H1 (cell line): ENCODE results near the gene TBK1. TPM values are rescaled to one million over a fixed set of nuclear protein-coding genes. Genes with fewer than 3 reads are reported as not detected.

ENCODE experiments used
- CTCF ChIA-PET: fragments of 300-600 bp; sonication (Branson Sonifier 250); formaldehyde crosslinking; loops from one replicate; lab custom pipeline; 2021; ENCODE audit not compliant: partially characterized antibody; lab: Charles Lee
- POLR2A ChIA-PET: fragments of 300-600 bp; sonication (Branson Sonifier 250); formaldehyde crosslinking; loops from one replicate; lab custom pipeline; 2021; ENCODE audit warnings: inconsistent platforms; ENCODE audit not compliant: partially characterized antibody; lab: Charles Lee
- DNase-seq, 2 experiments: peaks; one replicate each; pipeline versions ENCODE4 v3.0.0 to v3.0.0-alpha.2; 2010 to 2022; ENCODE audit warnings: low spot score in 2 of 2, low read depth in 1 of 2, mixed read lengths in 1 of 2
- FAIRE-seq: peaks from 2 replicates; lab custom pipeline; 2011; peaks lifted over from hg19 to GRCh38; lab: Jason Lieb, UNC
- H2AFZ ChIP-seq: 2 replicates; pipeline ENCODE4 v1.8.1; 2012; ENCODE audit warnings: low read length, inconsistent platforms
- H2AK5ac ChIP-seq: 2 replicates; pipeline ENCODE4 v1.6.1; 2013; ENCODE audit warnings: low read depth, low read length
- H2BK120ac ChIP-seq: replicated peaks from 2 replicates; pipeline ENCODE3; 2013; ENCODE audit warnings: low read depth, low read length, inconsistent platforms
- H2BK12ac ChIP-seq: 2 replicates; pipeline ENCODE4 v1.6.1; 2013; ENCODE audit warnings: low read depth, low read length
- H2BK15ac ChIP-seq: 2 replicates; pipeline ENCODE4 v1.6.1; 2013; ENCODE audit warnings: low read length
- H2BK20ac ChIP-seq: 2 replicates; pipeline ENCODE4 v1.6.1; 2013; ENCODE audit warnings: low read length
- H2BK5ac ChIP-seq: 2 replicates; pipeline ENCODE4 v1.6.1; 2013; ENCODE audit warnings: low read depth, low read length
- H3K14ac ChIP-seq: 2 replicates; pipeline ENCODE4 v1.6.1; 2013; ENCODE audit warnings: inconsistent platforms; ENCODE audit not compliant: insufficient read length
- H3K18ac ChIP-seq: 2 replicates; pipeline ENCODE4 v1.6.1; 2013; ENCODE audit warnings: low read length; ENCODE audit errors: extremely low read depth
- H3K23ac ChIP-seq: 2 replicates; pipeline ENCODE4 v1.6.1; 2013; ENCODE audit warnings: inconsistent platforms; ENCODE audit not compliant: insufficient read length
- H3K23me2 ChIP-seq: 2 replicates; pipeline ENCODE4 v1.6.1; 2013; ENCODE audit warnings: low read depth, low read length
- H3K27ac ChIP-seq: 2 replicates; pipeline ENCODE4 v1.6.1; 2011; ENCODE audit warnings: low read depth, low read length, inconsistent platforms
- H3K27me3 ChIP-seq, 4 experiments: replicated peaks in 1 of 4; 1 replicate in 1 of 4; 2 replicates in 3 of 4; pipeline versions ENCODE4 v1.6.1 to v1.8.1; 2011 to 2013; ENCODE audit warnings: low read length in 3 of 4, mild to moderate bottlenecking in 3 of 4, inconsistent platforms in 2 of 4, mixed read lengths in 2 of 4, moderate library complexity in 1 of 4; ENCODE audit not compliant: control insufficient read depth in 3 of 4, insufficient read depth in 3 of 4; ENCODE audit errors: extremely low read depth in 1 of 4
- H3K36me3 ChIP-seq, 4 experiments: 2 replicates each; pipeline versions ENCODE4 v1.6.1 to v1.8.1; 2011 to 2013; ENCODE audit warnings: mild to moderate bottlenecking in 4 of 4, low read length in 3 of 4, moderate library complexity in 2 of 4, control low read depth in 1 of 4, inconsistent platforms in 1 of 4; ENCODE audit not compliant: insufficient read depth in 4 of 4, control insufficient read depth in 2 of 4
- H3K4ac ChIP-seq: replicated peaks from 2 replicates; pipeline ENCODE3; 2013; ENCODE audit warnings: low read length, low read depth, mixed read lengths, inconsistent platforms; ENCODE audit not compliant: insufficient read length
- H3K4me1 ChIP-seq, 4 experiments: replicated peaks in 1 of 4; 1 replicate in 1 of 4; 2 replicates in 3 of 4; pipeline versions ENCODE4 v1.6.1 to v1.8.1; 2011 to 2013; ENCODE audit warnings: low read length in 3 of 4, inconsistent platforms in 2 of 4, mixed read lengths in 1 of 4; ENCODE audit not compliant: insufficient read depth in 4 of 4, control insufficient read depth in 3 of 4
- H3K4me2 ChIP-seq, 2 experiments: 2 replicates each; pipeline versions ENCODE4 v1.6.1 to v1.8.1; 2011 to 2013; ENCODE audit warnings: low read depth in 2 of 2, low read length in 2 of 2, control low read depth in 1 of 2, inconsistent platforms in 1 of 2, mild to moderate bottlenecking in 1 of 2; ENCODE audit not compliant: insufficient read depth in 1 of 2
- H3K4me3 ChIP-seq, 4 experiments: fragments of 200-600, 300-600 bp in 1 of 4; sonication (generic), shearing (Covaris generic), sonication (Bioruptor Twin) in 1 of 4; 2 replicates each; pipeline versions ENCODE4 v1.5.1 to v1.8.1; 2011 to 2016; ENCODE audit warnings: low read length in 4 of 4, low read depth in 3 of 4, control low read depth in 2 of 4, inconsistent platforms in 2 of 4, mild to moderate bottlenecking in 2 of 4, mixed read lengths in 1 of 4, moderate library complexity in 1 of 4; ENCODE audit not compliant: insufficient read depth in 2 of 4; ENCODE audit errors: extremely low read depth in 1 of 4
- H3K56ac ChIP-seq: replicated peaks from 2 replicates; pipeline ENCODE3; 2013; ENCODE audit warnings: low read depth, mild to moderate bottlenecking, mixed read lengths, low read length, inconsistent platforms; ENCODE audit not compliant: insufficient read length
- H3K79me1 ChIP-seq: 2 replicates; pipeline ENCODE4 v1.6.1; 2013; ENCODE audit warnings: low read depth, low read length, control low read depth
- H3K79me2 ChIP-seq, 2 experiments: 2 replicates each; pipeline versions ENCODE4 v1.6.1 to v1.8.1; 2012 to 2013; ENCODE audit warnings: low read length in 2 of 2, mild to moderate bottlenecking in 2 of 2, inconsistent platforms in 1 of 2; ENCODE audit not compliant: insufficient read depth in 2 of 2, control insufficient read depth in 1 of 2
- H3K9ac ChIP-seq, 4 experiments: replicated peaks in 1 of 4; 1 replicate in 1 of 4; 2 replicates in 3 of 4; pipeline versions ENCODE4 v1.6.1 to v1.8.1; 2011 to 2013; ENCODE audit warnings: low read depth in 3 of 4, low read length in 3 of 4, control low read depth in 2 of 4, mild to moderate bottlenecking in 2 of 4, moderate library complexity in 2 of 4, inconsistent platforms in 1 of 4; ENCODE audit errors: extremely low read depth in 1 of 4
- H3K9me3 ChIP-seq, 2 experiments: 2 replicates each; pipeline versions ENCODE4 v1.6.1 to v1.8.1; 2012 to 2013; ENCODE audit warnings: mild to moderate bottlenecking in 2 of 2, moderate library complexity in 2 of 2, control low read depth in 1 of 2, inconsistent platforms in 1 of 2, low read depth in 1 of 2, low read length in 1 of 2, mixed read lengths in 1 of 2; ENCODE audit not compliant: insufficient read depth in 2 of 2
- H4K20me1 ChIP-seq, 2 experiments: replicated peaks in 1 of 2; 2 replicates each; pipeline versions ENCODE3 to v1.8.1; 2011 to 2013; ENCODE audit warnings: inconsistent platforms in 2 of 2, low read length in 2 of 2, mild to moderate bottlenecking in 1 of 2; ENCODE audit not compliant: insufficient read depth in 2 of 2, control insufficient read depth in 1 of 2
- H4K5ac ChIP-seq: 2 replicates; pipeline ENCODE4 v1.6.1; 2013; ENCODE audit warnings: low read length, low read depth, mixed read lengths, inconsistent platforms; ENCODE audit not compliant: insufficient read length
- H4K8ac ChIP-seq: 2 replicates; pipeline ENCODE4 v1.8.0; 2013; ENCODE audit warnings: mild to moderate bottlenecking, moderate library complexity, low read length, inconsistent platforms; ENCODE audit not compliant: insufficient read depth; ENCODE audit errors: extremely low read depth
- H4K91ac ChIP-seq: replicated peaks from 2 replicates; pipeline ENCODE3; 2013; ENCODE audit warnings: low read length, mixed read lengths, inconsistent platforms; ENCODE audit not compliant: insufficient read length
- BRCA1 ChIP-seq: IDR thresholded peaks from 2 replicates; pipeline ENCODE4 v1.6.1; 2012; ENCODE audit warnings: low read depth, low read length, improper control_type of control experiment
- CHD2 ChIP-seq: IDR thresholded peaks from 2 replicates; pipeline ENCODE4 v1.6.1; 2012; ENCODE audit warnings: low read length, improper control_type of control experiment
- GTF2F1 ChIP-seq: IDR thresholded peaks from 2 replicates; pipeline ENCODE4 v1.6.1; 2012; ENCODE audit warnings: low read depth, low read length, improper control_type of control experiment, borderline replicate concordance
- HDAC2 ChIP-seq, 2 experiments: fragments of 300-600 bp in 1 of 2; sonication (generic) in 1 of 2; IDR thresholded peaks; 2 replicates each; pipeline ENCODE4 v1.6.1; 2011 to 2012; ENCODE audit warnings: low read depth in 2 of 2, low read length in 2 of 2, mild to moderate bottlenecking in 2 of 2, moderate library complexity in 2 of 2, borderline replicate concordance in 1 of 2, inconsistent platforms in 1 of 2
- POLR2AphosphoS5 ChIP-seq: IDR thresholded peaks from 2 replicates; pipeline ENCODE4 v1.6.1; 2011; ENCODE audit warnings: low read depth, low read length
- POU5F1 ChIP-seq: IDR thresholded peaks from 2 replicates; pipeline ENCODE4 v1.6.1; 2011; ENCODE audit warnings: low read depth, mild to moderate bottlenecking, low read length, moderate library complexity
- WGBS, 2 experiments: shearing (Covaris generic) in 1 of 2; methylation state at CpG; one replicate each; pipeline versions ENCODE4 v1.1.6 to v1.1.7; 2013 to 2015; ENCODE audit warnings: low lambda C conversion rate in 2 of 2, mixed read lengths in 2 of 2, inconsistent platforms in 1 of 2, low coverage in 1 of 2, missing lambda C conversion rate in 1 of 2; ENCODE audit not compliant: insufficient replicate concordance in 2 of 2, insufficient coverage in 1 of 2, insufficient read length in 1 of 2; ENCODE audit errors: extremely low coverage in 1 of 2, missing lambda C conversion rate in 1 of 2; 5-methylcytosine and 5-hydroxymethylcytosine counted together
- polyA plus RNA-seq, 7 experiments: library from polyadenylated mRNA; depleted of rRNA in 3 of 7; stranded (reverse) in 5 of 7; unstranded in 2 of 7; fragments of >200 nt in 5 of 7; fragments of 200-250 nt in 2 of 7; gene quantifications; 1 replicate in 5 of 7; 2 replicates in 1 of 7; 4 replicates in 1 of 7; pipeline versions ENCODE4 v1.2.1 to v1.2.3, GENCODE V29; 2011 to 2013; ENCODE audit warnings: missing spikeins in 2 of 7, mixed read lengths in 2 of 7
- total RNA-seq: library from RNA; stranded (reverse); fragmentation: NEBNext Ultra II Directional; extraction: Animal tissue kit (Norgen Biotek cat#: 25700); gene quantifications from 2 replicates; pipeline ENCODE4 v1.2.1, GENCODE V29; 2021
- TF ChIP-seq, protein P1 (sequence below): IDR thresholded peaks from 2 replicates; pipeline ENCODE4 v1.6.1; 2011; ENCODE audit warnings: low read length, improper control_type of control experiment
- TF ChIP-seq, protein P2 (sequence below): IDR thresholded peaks from 2 replicates; pipeline ENCODE4 v1.6.1; 2012; ENCODE audit warnings: inconsistent platforms

The TBK1 gene
- total and polyA plus RNA-seq, 2 of the 8 experiments (the other 6 are each of a cell fraction or from before 2014, with no cell fraction given): 5.3 to 20.4 TPM

DNA sequence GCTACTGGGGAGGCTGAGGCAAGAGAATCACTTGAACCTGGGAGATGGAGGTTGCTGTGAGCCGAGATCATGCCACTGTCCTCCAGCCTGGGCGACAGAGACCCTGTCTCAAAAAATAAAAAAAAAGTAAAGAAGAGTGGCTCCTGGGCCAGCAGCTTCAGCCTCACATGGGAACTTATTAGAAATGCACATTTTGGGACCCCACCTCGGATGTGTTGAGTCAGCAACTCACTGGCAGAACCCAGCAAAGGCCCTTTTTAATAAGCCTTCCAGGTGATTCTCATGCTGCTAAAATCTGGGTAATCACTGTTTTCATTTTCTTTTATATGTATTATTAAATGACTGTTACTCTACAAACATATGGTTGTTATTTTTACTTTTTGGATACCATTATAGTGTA lies 41.6 kb downstream of the TBK1 start:
- peaks cover 5 to 68% (median 30%) of the 10 kb centered on the region in 4 experiments for H3K36me3 ChIP-seq
- H2BK15ac ChIP-seq: no peak overlapping the region
- no peaks in the 10 kb centered on the region for H3K79me1 ChIP-seq
- no peak overlapping the region for H3K9ac ChIP-seq
- no peak overlapping the region for H3K56ac ChIP-seq
- ChIA-PET POLR2A (no interaction called here), CTCF (no interaction called here)
- H2BK12ac ChIP-seq: no peak overlapping the region
- no peak overlapping the region for H2AFZ ChIP-seq
- H4K91ac ChIP-seq: no peak overlapping the region
- no peaks in the 10 kb centered on the region for H3K23me2 ChIP-seq
- H3K27ac ChIP-seq: no peak overlapping the region
- H3K4me2 ChIP-seq: no peak overlapping the region
- 88% methylated on average over 3 of the region's 3 CpGs; no CpG with 5 or more reads in 1 of the 2 experiments for WGBS, 2 experiments
- no peak for DNase-seq
- H4K8ac ChIP-seq: no peak overlapping the region
- H2BK120ac ChIP-seq: no peak overlapping the region
- H2BK20ac ChIP-seq: no peak overlapping the region
- H3K79me2 ChIP-seq: no peaks in the 10 kb centered on the region
- TF ChIP-seq HDAC2 (IDR thresholded peaks at IDR 0.05; ENCODE audit: borderline replicate concordance in 1 of 2, low read depth in 2 of 2, low read length in 2 of 2) (no peak), POLR2AphosphoS5 (no peak), CHD2 (no peak), POU5F1 (no peak), BRCA1 (no peak), GTF2F1 (no peak)
- TF ChIP-seq, protein P1, sequence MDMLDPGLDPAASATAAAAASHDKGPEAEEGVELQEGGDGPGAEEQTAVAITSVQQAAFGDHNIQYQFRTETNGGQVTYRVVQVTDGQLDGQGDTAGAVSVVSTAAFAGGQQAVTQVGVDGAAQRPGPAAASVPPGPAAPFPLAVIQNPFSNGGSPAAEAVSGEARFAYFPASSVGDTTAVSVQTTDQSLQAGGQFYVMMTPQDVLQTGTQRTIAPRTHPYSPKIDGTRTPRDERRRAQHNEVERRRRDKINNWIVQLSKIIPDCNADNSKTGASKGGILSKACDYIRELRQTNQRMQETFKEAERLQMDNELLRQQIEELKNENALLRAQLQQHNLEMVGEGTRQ: no peak
- TF ChIP-seq, protein P2, sequence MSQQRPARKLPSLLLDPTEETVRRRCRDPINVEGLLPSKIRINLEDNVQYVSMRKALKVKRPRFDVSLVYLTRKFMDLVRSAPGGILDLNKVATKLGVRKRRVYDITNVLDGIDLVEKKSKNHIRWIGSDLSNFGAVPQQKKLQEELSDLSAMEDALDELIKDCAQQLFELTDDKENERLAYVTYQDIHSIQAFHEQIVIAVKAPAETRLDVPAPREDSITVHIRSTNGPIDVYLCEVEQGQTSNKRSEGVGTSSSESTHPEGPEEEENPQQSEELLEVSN: no peak
- no peaks in the 10 kb centered on the region for H3K9me3 ChIP-seq
- H3K14ac ChIP-seq: no peak overlapping the region
- H2AK5ac ChIP-seq: no peak overlapping the region
- H4K20me1 ChIP-seq: no peaks in the 10 kb centered on the region
- no peak overlapping the region for H3K23ac ChIP-seq
- FAIRE-seq: no peak
- no peaks in the 10 kb centered on the region for H3K4me1 ChIP-seq
- no peak overlapping the region for H3K4me3 ChIP-seq
- H3K18ac ChIP-seq: no peak overlapping the region
- H3K4ac ChIP-seq: no peak overlapping the region
- H2BK5ac ChIP-seq: no peak overlapping the region
- no peaks in the 10 kb centered on the region for H3K27me3 ChIP-seq
- no peak overlapping the region for H4K5ac ChIP-seq
